GM19438 (cell line): ENCODE measurements around the gene DNAH8.
"Not testable (repeated sequence)": the region's sequence is repeated elsewhere in the genome, so short reads cannot be mapped to it uniquely, and the experiment has no call there.

Experiments used
- ATAC-seq: cut with Tn5 transposase; IDR thresholded peaks from one replicate; pipeline ENCODE4 v1.9.1; 2021; ENCODE audit warnings: low read depth; ENCODE audit not compliant: unreplicated experiment

The DNAH8 gene

GRCh38 chr6:38715016-38715689, at the start of gene DNAH8:
Gene DNAH8 (plus strand): TSS chr6:38715311. CDS start chr6:38722810, 7,499 bp downstream.
- ATAC-seq, result no peak

GRCh38 chr6:38671885-38672467, 43.1 kb upstream of the DNAH8 start:
- ATAC-seq, result no peak

- ATAC-seq, result no peak
Measured at GRCh38 chr6:38673397-38674165, 41.5 kb upstream of the DNAH8 start.

- ATAC-seq, result no peak
Measured at GRCh38 chr6:38676236-38676973, 38.7 kb upstream of the DNAH8 start.

GRCh38 chr6:38676974-38677544, 38.1 kb upstream of the DNAH8 start:
- ATAC-seq, result no peak

- ATAC-seq, result no peak
Measured at GRCh38 chr6:38678178-38678760, 36.8 kb upstream of the DNAH8 start.

GRCh38 chr6:38679668-38680067, 35.4 kb upstream of the DNAH8 start:
- no peak for ATAC-seq

- no peak for ATAC-seq
Measured at GRCh38 chr6:38681850-38682249, 33.3 kb upstream of the DNAH8 start.

- no peak for ATAC-seq
Measured at GRCh38 chr6:38684237-38684636, 30.9 kb upstream of the DNAH8 start.

GRCh38 chr6:38684904-38685303, 30.2 kb upstream of the DNAH8 start:
- no peak for ATAC-seq

GRCh38 chr6:38686270-38687042, 28.7 kb upstream of the DNAH8 start:
- ATAC-seq, result no peak

GRCh38 chr6:38687043-38687353, 28.1 kb upstream of the DNAH8 start:
- no peak for ATAC-seq

GRCh38 chr6:38687549-38687948, 27.6 kb upstream of the DNAH8 start:
- ATAC-seq, result no peak

- ATAC-seq, result no peak
Measured at GRCh38 chr6:38688579-38689087, 26.5 kb upstream of the DNAH8 start.

- no peak for ATAC-seq
Measured at GRCh38 chr6:38695227-38695900, 19.7 kb upstream of the DNAH8 start.

- no peak for ATAC-seq
Measured at GRCh38 chr6:38695933-38696332, 19.2 kb upstream of the DNAH8 start.

GRCh38 chr6:38696345-38696744, 18.8 kb upstream of the DNAH8 start:
- no peak for ATAC-seq

- ATAC-seq, result no peak
Measured at GRCh38 chr6:38697846-38698245, 17.3 kb upstream of the DNAH8 start.

GRCh38 chr6:38699702-38700101, 15.4 kb upstream of the DNAH8 start:
- not testable (repeated sequence) for ATAC-seq
